GM12891 (cell line): ENCODE measurements around the gene STT3A.

Source experiments
- DNase-seq: peaks from one replicate; pipeline ENCODE4 v3.0.0; 2011; ENCODE audit warnings: low spot score; ENCODE audit not compliant: insufficient read length
- FAIRE-seq: peaks from 2 replicates; lab custom pipeline; 2011; peaks lifted over from hg19 to GRCh38; lab: Jason Lieb, UNC
- PAX5 ChIP-seq: IDR thresholded peaks from 2 replicates; pipeline ENCODE4 v1.6.1; 2011; ENCODE audit warnings: low read length, moderate library complexity, mild to moderate bottlenecking; ENCODE audit not compliant: insufficient read depth, severe bottlenecking
- POLR2A ChIP-seq: IDR thresholded peaks from 2 replicates; pipeline ENCODE4 v1.6.1; 2011; ENCODE audit warnings: low read depth, low read length, control low read depth
- POLR2AphosphoS5 ChIP-seq: IDR thresholded peaks from 2 replicates; pipeline ENCODE4 v1.6.1; 2011; ENCODE audit warnings: low read depth, low read length, control low read depth
- POU2F2 ChIP-seq: IDR thresholded peaks from 2 replicates; pipeline ENCODE4 v1.6.1; 2011; ENCODE audit warnings: low read depth, mild to moderate bottlenecking, control low read depth, low read length, moderate library complexity
- SPI1 ChIP-seq: IDR thresholded peaks from 2 replicates; pipeline ENCODE4 v1.6.1; 2011; ENCODE audit warnings: low read depth, low read length, control low read depth
- TAF1 ChIP-seq: IDR thresholded peaks from 2 replicates; pipeline ENCODE4 v1.6.1; 2011; ENCODE audit warnings: low read depth, low read length, control low read depth

The STT3A gene

DNA sequence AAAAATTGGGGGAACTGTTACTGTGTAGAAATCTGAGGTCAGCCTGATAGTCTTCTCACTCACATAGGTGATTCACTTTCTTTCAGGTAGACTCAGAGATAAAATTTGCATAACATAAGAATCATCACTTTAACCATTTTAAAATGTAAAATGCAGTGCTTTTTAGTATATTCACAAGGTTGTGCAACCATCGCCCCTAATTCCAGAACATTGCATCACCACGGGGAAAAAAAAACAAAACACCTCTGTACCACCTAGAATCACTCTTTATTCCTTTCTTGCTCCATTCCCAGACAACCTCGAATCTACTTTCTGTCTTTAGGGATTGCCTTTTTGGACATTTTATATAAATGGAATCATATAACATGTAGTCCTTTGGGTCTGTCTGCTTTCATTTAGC, 53.2 kb downstream of the STT3A start:
- DNase-seq: no peak
- FAIRE-seq: no peak
- TF ChIP-seq POLR2AphosphoS5: no peak
- no peak for TF ChIP-seq SPI1
- no peak for TF ChIP-seq PAX5
- no peak for TF ChIP-seq POU2F2
- TF ChIP-seq POLR2A: no peak
- no peak for TF ChIP-seq TAF1

DNA sequence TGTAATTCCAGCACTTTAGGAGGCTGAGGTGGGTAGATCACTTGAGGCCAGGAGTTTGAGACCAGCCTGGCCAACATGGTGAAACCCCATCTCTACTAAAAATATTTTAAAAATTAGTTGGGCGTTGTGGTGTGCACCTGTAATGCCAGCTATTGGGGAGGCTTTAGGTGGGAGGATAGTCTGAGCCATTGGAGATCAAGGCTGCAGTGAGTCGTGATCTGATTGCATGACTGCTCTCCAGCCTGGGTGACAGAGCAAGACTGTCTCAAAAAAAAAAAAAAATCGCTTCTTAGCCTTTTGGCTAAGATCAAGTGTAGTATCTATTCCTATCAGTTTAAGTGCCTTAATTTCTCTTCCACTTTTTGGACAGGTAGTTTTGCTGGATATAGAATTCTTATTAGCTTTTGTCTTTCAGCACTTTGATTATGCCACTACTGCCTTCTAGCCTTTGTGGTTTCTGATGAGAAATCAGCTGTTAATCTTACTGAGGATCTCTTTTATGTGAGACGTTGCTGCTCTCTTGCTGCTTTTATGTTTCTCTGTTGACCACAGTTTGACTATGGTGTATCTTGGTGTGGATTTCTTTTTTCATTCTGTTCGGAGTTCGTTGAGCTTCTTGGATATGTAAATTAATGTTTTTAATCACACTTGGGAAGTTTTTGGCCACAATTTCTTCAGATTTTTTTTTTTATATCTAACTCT, 57.0 kb downstream of the STT3A start:
- DNase-seq (no peak), FAIRE-seq (no peak)
- no peak for TF ChIP-seq TAF1
- TF ChIP-seq POLR2A: no peak
- no peak for TF ChIP-seq POLR2AphosphoS5
- TF ChIP-seq SPI1: no peak
- no peak for TF ChIP-seq PAX5
- TF ChIP-seq POU2F2: no peak

DNA sequence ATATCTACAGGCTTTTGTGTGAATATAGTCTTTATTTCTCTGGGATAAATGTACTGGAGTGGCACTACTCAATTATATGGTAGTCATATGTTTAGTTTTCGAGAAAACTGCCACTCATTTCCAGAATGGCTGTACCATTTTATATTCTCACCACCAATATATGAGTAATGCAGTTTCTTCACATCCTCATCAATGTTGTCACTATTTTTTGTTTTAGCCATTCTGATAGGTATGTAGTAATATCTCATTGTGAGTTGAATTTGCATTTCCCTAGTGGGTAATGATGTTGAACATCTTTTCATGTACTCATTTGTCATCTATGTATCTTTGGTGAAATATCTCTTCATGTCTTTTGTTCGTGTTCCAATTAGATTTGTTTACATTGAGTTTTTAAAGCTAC, 70.0 kb downstream of the STT3A start:
- FAIRE-seq: no peak
- DNase-seq: no peak
- no peak for TF ChIP-seq POU2F2
- no peak for TF ChIP-seq POLR2A
- TF ChIP-seq TAF1: no peak
- TF ChIP-seq POLR2AphosphoS5: no peak
- TF ChIP-seq PAX5: no peak
- TF ChIP-seq SPI1: no peak

DNA sequence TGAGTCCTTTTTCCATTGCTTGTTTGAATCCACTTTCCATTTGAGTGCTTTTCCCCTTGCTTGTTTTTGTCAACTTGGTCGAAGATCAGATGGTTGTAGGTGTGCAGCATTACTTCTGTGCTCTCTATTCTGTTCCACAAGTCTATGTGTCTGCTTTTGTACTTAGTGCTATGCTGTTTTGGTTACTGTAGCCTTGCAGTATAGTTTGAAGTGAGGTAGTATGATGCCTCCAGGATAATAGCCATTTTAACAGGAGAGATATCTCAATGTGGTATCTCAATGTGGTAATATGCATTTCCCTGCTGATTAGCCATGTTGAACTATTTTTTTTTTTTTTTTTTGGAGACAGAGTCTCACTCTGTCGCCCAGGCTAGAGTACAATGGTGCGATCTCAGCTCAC, 71.3 kb downstream of the STT3A start:
- no peak for TF ChIP-seq TAF1
- no peak for TF ChIP-seq POU2F2
- no peak for TF ChIP-seq POLR2A
- FAIRE-seq (no peak), DNase-seq (no peak)

DNA sequence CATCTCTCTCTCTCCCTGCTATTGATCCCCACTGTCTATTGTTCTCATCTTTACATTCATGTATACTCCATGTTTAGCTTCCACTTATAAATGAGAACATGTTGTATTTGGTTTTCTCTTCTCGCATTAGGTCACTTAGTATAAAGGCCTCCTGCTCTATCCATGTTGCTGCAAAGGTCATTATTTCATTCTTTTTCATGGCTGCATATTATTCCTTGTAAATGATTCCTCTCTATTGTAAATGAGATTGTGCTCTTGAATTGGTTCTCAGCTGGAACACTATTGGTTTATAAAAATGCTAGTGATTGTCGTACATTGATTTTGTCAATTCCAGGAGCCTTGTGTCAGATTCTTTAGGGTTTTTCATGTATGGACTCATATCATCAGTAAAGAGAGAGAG, 74.5 kb downstream of the STT3A start:
- peak; percentile 13 for FAIRE-seq
- DNase-seq: no peak
- TF ChIP-seq SPI1 (no peak), TAF1 (no peak), POLR2AphosphoS5 (no peak), POLR2A (no peak), PAX5 (no peak), POU2F2 (no peak)

DNA sequence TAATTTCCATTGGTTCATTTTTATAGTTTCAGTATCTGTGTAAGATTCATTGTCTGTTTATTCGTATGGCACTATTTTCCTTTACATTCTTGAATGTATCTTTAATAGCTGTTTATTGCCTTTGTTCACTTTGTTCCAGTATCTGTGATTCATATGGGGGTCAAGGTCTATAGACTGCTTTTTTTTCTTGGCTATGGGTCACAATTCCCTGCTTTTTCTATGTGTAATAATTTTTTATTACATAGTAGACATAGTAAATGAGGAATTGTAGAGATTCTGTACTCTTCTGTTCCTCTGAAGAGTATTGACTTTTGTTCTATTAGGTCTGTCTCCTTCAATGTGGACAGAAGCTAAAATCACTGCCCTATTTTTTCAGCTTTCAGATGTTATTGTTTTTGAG, 77.5 kb downstream of the STT3A start:
- DNase-seq (no peak), FAIRE-seq (no peak)
- TF ChIP-seq POLR2AphosphoS5 (no peak), POU2F2 (no peak), TAF1 (no peak), PAX5 (no peak), SPI1 (no peak), POLR2A (no peak)

DNA sequence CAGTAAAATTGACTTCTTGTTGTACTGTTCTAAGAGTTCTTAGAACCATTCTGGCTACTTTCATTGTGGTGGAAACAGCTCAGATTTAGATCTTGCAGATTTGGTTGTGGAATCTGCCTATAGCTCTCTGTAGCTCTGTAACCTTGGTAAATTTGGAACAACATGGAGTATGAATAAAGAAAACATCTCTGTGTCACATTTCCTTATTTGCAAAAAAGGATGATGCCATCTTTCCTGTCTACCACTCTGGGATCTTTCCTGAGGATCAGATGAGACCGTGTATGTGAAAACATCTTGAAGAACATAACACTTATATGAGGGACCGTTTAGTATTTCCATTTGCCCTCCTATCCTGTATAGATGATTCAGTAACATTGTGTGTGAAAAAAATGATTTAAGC, 78.9 kb downstream of the STT3A start:
- no peak for TF ChIP-seq POLR2AphosphoS5
- no peak for TF ChIP-seq TAF1
- TF ChIP-seq POU2F2: no peak
- no peak for TF ChIP-seq POLR2A
- TF ChIP-seq SPI1: no peak
- DNase-seq: no peak
- FAIRE-seq: no peak
